Ishikawa (cell line): ENCODE results near the gene ACSL3.

Experiments
- CEBPB ChIP-seq: IDR thresholded peaks from 2 replicates; pipeline ENCODE4 v1.6.1; 2012
- CREB1 ChIP-seq: IDR thresholded peaks from 2 replicates; pipeline ENCODE4 v1.6.1; 2012; ENCODE audit warnings: low read depth
- EGR1 ChIP-seq: IDR thresholded peaks from 2 replicates; pipeline ENCODE4 v1.6.1; 2012
- EP300 ChIP-seq: IDR thresholded peaks from 2 replicates; pipeline ENCODE4 v1.6.1; 2012; ENCODE audit warnings: borderline replicate concordance
- FOXM1 ChIP-seq: IDR thresholded peaks from 2 replicates; pipeline ENCODE4 v1.6.1; 2012; ENCODE audit warnings: low read depth, borderline replicate concordance
- MAX ChIP-seq: IDR thresholded peaks from 2 replicates; pipeline ENCODE4 v1.6.1; 2012
- NFIC ChIP-seq: IDR thresholded peaks from 2 replicates; pipeline ENCODE4 v1.6.1; 2012
- RAD21 ChIP-seq: IDR thresholded peaks from 2 replicates; pipeline ENCODE4 v1.6.1; 2012; ENCODE audit warnings: low read depth
- REST ChIP-seq: IDR thresholded peaks from 2 replicates; pipeline ENCODE4 v1.6.1; 2012; ENCODE audit warnings: low read depth, mild to moderate bottlenecking
- TAF1 ChIP-seq: IDR thresholded peaks from 2 replicates; pipeline ENCODE4 v1.6.1; 2012; ENCODE audit warnings: low read depth, mild to moderate bottlenecking
- TCF12 ChIP-seq: IDR thresholded peaks from 2 replicates; pipeline ENCODE4 v1.6.1; 2012; ENCODE audit warnings: low read depth
- TEAD4 ChIP-seq: IDR thresholded peaks from 2 replicates; pipeline ENCODE4 v1.6.1; 2012
- USF1 ChIP-seq: IDR thresholded peaks from 2 replicates; pipeline ENCODE4 v1.6.1; 2012
- YY1 ChIP-seq: IDR thresholded peaks from 2 replicates; pipeline ENCODE4 v1.6.1; 2012; ENCODE audit warnings: low read depth
- ZBTB7A ChIP-seq: IDR thresholded peaks from 2 replicates; pipeline ENCODE4 v1.6.1; 2012; ENCODE audit warnings: low read depth

The ACSL3 gene

GRCh38 chr2:222823183-222823930, 37.5 kb upstream of the ACSL3 start:
- no peak for TF ChIP-seq EP300
- TF ChIP-seq ZBTB7A: no peak
- no peak for TF ChIP-seq NFIC
- no peak for TF ChIP-seq CEBPB
- TF ChIP-seq YY1: no peak
- TF ChIP-seq REST: no peak

GRCh38 chr2:222825031-222825430, 35.8 kb upstream of the ACSL3 start:
- TF ChIP-seq CEBPB: no peak
- no peak for TF ChIP-seq TCF12
- TF ChIP-seq ZBTB7A: no peak
- TF ChIP-seq TAF1: no peak
- TF ChIP-seq REST: no peak
- TF ChIP-seq FOXM1: no peak
- TF ChIP-seq EP300: no peak
- no peak for TF ChIP-seq USF1
- no peak for TF ChIP-seq CREB1
- TF ChIP-seq YY1: no peak
- TF ChIP-seq MAX: no peak
- no peak for TF ChIP-seq EGR1
- no peak for TF ChIP-seq NFIC
- no peak for TF ChIP-seq TEAD4
- TF ChIP-seq RAD21: no peak

GRCh38 chr2:222827417-222827816, 33.4 kb upstream of the ACSL3 start:
- TF ChIP-seq NFIC: no peak
- no peak for TF ChIP-seq CREB1
- no peak for TF ChIP-seq REST

GRCh38 chr2:222828572-222828971, 32.3 kb upstream of the ACSL3 start:
- no peak for TF ChIP-seq TEAD4
- no peak for TF ChIP-seq REST
- no peak for TF ChIP-seq USF1
- TF ChIP-seq CEBPB: no peak
- TF ChIP-seq NFIC: no peak
- no peak for TF ChIP-seq TCF12
- no peak for TF ChIP-seq YY1
- TF ChIP-seq RAD21: no peak
- no peak for TF ChIP-seq MAX
- no peak for TF ChIP-seq EP300
- TF ChIP-seq TAF1: no peak
- no peak for TF ChIP-seq ZBTB7A
